PC-9 (cell line): Measurements from ENCODE around the gene CACNA1E. TPM values are rescaled to one million over a fixed set of nuclear protein-coding genes. Genes with fewer than 3 reads are reported as not detected.

Experiments
- BruUV-seq: library from RNA; stranded (reverse); fragments of 400-500 nt; replicated peaks from 2 replicates; lab custom pipeline; 2021; lab: Mats Ljungman, UMichigan
- CTCF ChIA-PET: fragments of 300-600 bp; sonication (Branson Sonifier 250); formaldehyde crosslinking; loops from one replicate; lab custom pipeline; 2022; ENCODE audit warnings: antibody characterized with exemption; lab: Charles Lee
- POLR2A ChIA-PET: fragments of 300-600 bp; sonication (Branson Sonifier 250); formaldehyde crosslinking; loops from one replicate; lab custom pipeline; 2022; ENCODE audit warnings: antibody characterized with exemption; ENCODE audit not compliant: unreplicated experiment; lab: Charles Lee
- DNase-seq, 2 experiments: peaks; one replicate each; pipeline versions ENCODE4 v3.0.0 to v3.0.0-alpha.2; 2015 to 2022; ENCODE audit warnings: mixed read lengths in 1 of 2
- H2AFZ ChIP-seq: fragments of 200-600 bp; sonication (generic); 2 replicates; pipeline ENCODE4 v1.8.1; 2017; ENCODE audit warnings: antibody characterized with exemption
- H3F3A ChIP-seq: fragments of 200-600 bp; sonication (generic); 2 replicates; pipeline ENCODE4 v1.8.1; 2017; ENCODE audit warnings: antibody characterized with exemption, mild to moderate bottlenecking, low read depth; ENCODE audit not compliant: insufficient read depth
- H3K27ac ChIP-seq: fragments of 200-600 bp; sonication (generic); 2 replicates; pipeline ENCODE4 v1.6.1; 2016; ENCODE audit warnings: mixed run types
- H3K27me3 ChIP-seq: fragments of 200-600 bp; sonication (generic); 2 replicates; pipeline ENCODE4 v1.6.1; 2016; ENCODE audit warnings: low read depth, mixed run types; ENCODE audit not compliant: insufficient read depth
- H3K36me3 ChIP-seq: fragments of 200-600 bp; sonication (generic); 2 replicates; pipeline ENCODE4 v1.6.1; 2016; ENCODE audit warnings: low read depth, mixed run types
- H3K4me1 ChIP-seq: fragments of 200-600 bp; sonication (generic); replicated peaks from 2 replicates; pipeline ENCODE4 v1.6.1; 2016; ENCODE audit warnings: mixed run types; ENCODE audit not compliant: insufficient read depth
- H3K4me2 ChIP-seq: fragments of 200-600 bp; sonication (generic); 2 replicates; pipeline ENCODE4 v1.6.1; 2017; ENCODE audit warnings: mixed run types
- H3K4me3 ChIP-seq: fragments of 200-600 bp; sonication (generic); 2 replicates; pipeline ENCODE4 v1.6.1; 2016; ENCODE audit warnings: mixed run types
- H3K79me2 ChIP-seq: fragments of 200-600 bp; sonication (generic); 2 replicates; pipeline ENCODE4 v1.6.1; 2017; ENCODE audit warnings: low read depth, mixed run types
- H3K9me2 ChIP-seq: fragments of 200-600 bp; sonication (generic); 2 replicates; pipeline ENCODE4 v1.8.1; 2017; ENCODE audit warnings: mild to moderate bottlenecking; ENCODE audit not compliant: insufficient read depth
- H3K9me3 ChIP-seq: fragments of 200-600 bp; sonication (generic); 2 replicates; pipeline ENCODE4 v1.8.1; 2016; ENCODE audit warnings: low read depth; ENCODE audit not compliant: insufficient read depth
- H4K20me1 ChIP-seq: fragments of 200-600 bp; sonication (generic); 2 replicates; pipeline ENCODE4 v1.8.1; 2017; ENCODE audit not compliant: insufficient read depth
- EZH2 ChIP-seq: fragments of 200-600 bp; sonication (generic); IDR thresholded peaks from 2 replicates; pipeline ENCODE4 v1.8.0; 2017; ENCODE audit warnings: antibody characterized with exemption, low read depth
- intact Hi-C: fragments of 100-400 bp; cut with micrococcal nuclease; formaldehyde crosslinking; loops from one replicate; pipeline ENCODE4 v1.10.0; 2022; ENCODE audit not compliant: unreplicated experiment
- total RNA-seq: library from RNA; stranded (reverse); gene quantifications from 2 replicates; pipeline ENCODE4 v1.2.3, GENCODE V29; 2021
- TF ChIP-seq, protein P1 (sequence below): fragments of 200-600 bp; sonication (generic); conservative IDR thresholded peaks from 2 replicates; pipeline ENCODE4 v1.6.1; 2017; ENCODE audit warnings: mixed run types, antibody characterized with exemption, mild to moderate bottlenecking, moderate library complexity

Gene CACNA1E
- total RNA-seq, 1 experiment from 2014 or later, result not detected

DNA sequence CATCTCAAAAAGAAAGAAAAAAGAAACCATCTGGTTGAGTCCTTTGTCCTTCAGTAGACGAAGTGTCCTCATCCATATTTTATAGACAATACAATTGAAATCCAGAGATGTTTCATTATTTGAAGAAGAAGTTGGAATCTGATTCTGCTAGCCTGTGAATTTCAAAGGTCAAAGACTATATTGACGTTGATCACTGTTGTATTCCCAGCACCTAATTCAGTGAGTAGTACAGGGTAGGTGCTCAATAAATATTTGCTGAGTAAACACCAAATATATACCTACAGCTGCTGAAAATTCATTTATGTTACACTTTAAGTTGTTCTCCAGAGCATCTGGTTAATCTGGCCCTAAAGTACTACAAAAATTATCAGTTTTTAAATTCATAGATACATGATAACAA is 135.2 kb downstream of the CACNA1E start:
- DNase-seq, result no peak
- H3K9me2 ChIP-seq, result no peaks in the 10 kb centered on the region
- intact Hi-C loops, result no loop called here
- no peak overlapping the region for H3K27ac ChIP-seq
- no peaks in the 10 kb centered on the region; the same call in 1 of the 2 replicates for H3K9me3 ChIP-seq
- H3K4me3 ChIP-seq, result no peak overlapping the region
- H2AFZ ChIP-seq, result no peak overlapping the region
- no peaks in the 10 kb centered on the region for H3K27me3 ChIP-seq
- H3F3A ChIP-seq, result no peaks in the 10 kb centered on the region
- TF ChIP-seq, protein P1, sequence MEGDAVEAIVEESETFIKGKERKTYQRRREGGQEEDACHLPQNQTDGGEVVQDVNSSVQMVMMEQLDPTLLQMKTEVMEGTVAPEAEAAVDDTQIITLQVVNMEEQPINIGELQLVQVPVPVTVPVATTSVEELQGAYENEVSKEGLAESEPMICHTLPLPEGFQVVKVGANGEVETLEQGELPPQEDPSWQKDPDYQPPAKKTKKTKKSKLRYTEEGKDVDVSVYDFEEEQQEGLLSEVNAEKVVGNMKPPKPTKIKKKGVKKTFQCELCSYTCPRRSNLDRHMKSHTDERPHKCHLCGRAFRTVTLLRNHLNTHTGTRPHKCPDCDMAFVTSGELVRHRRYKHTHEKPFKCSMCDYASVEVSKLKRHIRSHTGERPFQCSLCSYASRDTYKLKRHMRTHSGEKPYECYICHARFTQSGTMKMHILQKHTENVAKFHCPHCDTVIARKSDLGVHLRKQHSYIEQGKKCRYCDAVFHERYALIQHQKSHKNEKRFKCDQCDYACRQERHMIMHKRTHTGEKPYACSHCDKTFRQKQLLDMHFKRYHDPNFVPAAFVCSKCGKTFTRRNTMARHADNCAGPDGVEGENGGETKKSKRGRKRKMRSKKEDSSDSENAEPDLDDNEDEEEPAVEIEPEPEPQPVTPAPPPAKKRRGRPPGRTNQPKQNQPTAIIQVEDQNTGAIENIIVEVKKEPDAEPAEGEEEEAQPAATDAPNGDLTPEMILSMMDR, result no peak
- TF ChIP-seq EZH2, result no peak
- H3K4me2 ChIP-seq, result no peak overlapping the region
- H3K36me3 ChIP-seq, result no peaks in the 10 kb centered on the region
- H4K20me1 ChIP-seq, result no peaks in the 10 kb centered on the region
- no peaks in the 10 kb centered on the region for H3K79me2 ChIP-seq
- POLR2A ChIA-PET, result no interaction called here
- CTCF ChIA-PET, result no interaction called here
- BruUV-seq, result no TSS peak
- no peaks in the 10 kb centered on the region for H3K4me1 ChIP-seq

DNA sequence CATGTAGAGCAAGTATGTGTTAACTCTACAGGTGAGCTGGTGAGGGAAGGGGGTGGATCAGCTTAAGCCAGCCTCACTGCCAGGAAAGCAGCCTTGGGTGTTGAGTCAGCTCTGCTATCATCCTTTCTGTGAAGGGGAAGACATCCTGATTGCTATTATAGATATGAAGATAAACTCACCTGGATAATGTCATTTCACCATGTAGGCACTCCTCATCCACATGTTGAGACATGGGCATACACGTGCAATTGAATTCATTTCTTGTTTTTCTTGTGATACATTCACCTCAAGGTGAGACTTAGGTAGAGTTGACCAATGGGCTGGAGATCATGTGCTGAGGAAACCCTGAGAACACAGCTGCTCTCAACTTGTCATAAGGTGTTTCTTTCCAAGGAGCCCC is 136.9 kb downstream of the CACNA1E start:
- Histone ChIP-seq H3K27ac (no peak overlapping the region), H3K27me3 (no peaks in the 10 kb centered on the region), H3K4me1 (no peaks in the 10 kb centered on the region), H2AFZ (no peak overlapping the region), H3K9me3 (no peaks in the 10 kb centered on the region; the same call in 1 of the 2 replicates), H3K9me2 (no peaks in the 10 kb centered on the region), H3K79me2 (no peaks in the 10 kb centered on the region), H3K4me2 (no peak overlapping the region), H4K20me1 (no peaks in the 10 kb centered on the region), H3K4me3 (no peak overlapping the region), H3F3A (no peaks in the 10 kb centered on the region), H3K36me3 (no peaks in the 10 kb centered on the region)
- TF ChIP-seq, protein P1, result no peak
- ChIA-PET CTCF (no interaction called here), POLR2A (no interaction called here)
- no peak for DNase-seq
- BruUV-seq, result no TSS peak
- intact Hi-C loops, result no loop called here

DNA sequence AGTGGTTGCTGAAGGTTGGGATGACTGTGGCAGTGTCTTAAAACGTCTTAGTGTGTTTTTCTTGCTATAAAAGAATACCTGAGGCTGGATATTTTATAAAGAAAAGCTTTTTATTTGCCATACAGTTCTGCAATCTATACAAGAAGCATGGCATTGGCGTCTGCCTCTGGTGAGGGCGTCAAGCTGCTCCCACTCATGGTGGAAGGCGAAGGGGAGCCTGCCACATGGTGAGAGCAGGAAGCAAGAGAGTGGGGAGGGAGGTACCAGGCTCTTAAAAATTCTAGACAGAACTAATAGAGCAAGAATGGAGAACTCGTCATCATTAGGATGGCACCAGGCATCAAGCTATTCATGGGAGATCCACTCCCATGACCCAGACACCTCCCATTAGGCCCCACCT is 140.5 kb downstream of the CACNA1E start:
- Histone ChIP-seq H3K4me1 (no peaks in the 10 kb centered on the region), H3K36me3 (no peaks in the 10 kb centered on the region), H2AFZ (no peak overlapping the region), H4K20me1 (no peaks in the 10 kb centered on the region), H3K4me2 (no peak overlapping the region), H3K4me3 (no peak overlapping the region), H3K27me3 (peaks cover 6% of the 10 kb centered on the region; the same call in 1 of the 2 replicates), H3K79me2 (no peaks in the 10 kb centered on the region), H3K9me2 (no peaks in the 10 kb centered on the region), H3K9me3 (no peaks in the 10 kb centered on the region), H3K27ac (no peak overlapping the region), H3F3A (no peaks in the 10 kb centered on the region)
- ChIA-PET POLR2A (no interaction called here), CTCF (no interaction called here)
- TF ChIP-seq, protein P1, result no peak
- no peak for TF ChIP-seq EZH2
- BruUV-seq, result no TSS peak
- no peak for DNase-seq
- intact Hi-C loops, result no loop called here
